Adrenal gland (tissue), 5 donors: ENCODE data around the gene CRYBA1.

Experiments
- CTCF ChIP-seq, 6 experiments: fragments of 450-650 bp in 4 of 6; fragments of 200-600 bp in 2 of 6; sonication (generic) in 1 of 6; IDR thresholded peaks; 1 replicate in 5 of 6; 2 replicates in 1 of 6; pipeline versions ENCODE4 v1.5.1 to v1.8.0; 2016 to 2021; ENCODE audit warnings: antibody characterized with exemption in 6 of 6, mild to moderate bottlenecking in 2 of 6, moderate library complexity in 1 of 6
- POLR2A ChIP-seq, 2 donors: fragments of 450-650 bp; IDR thresholded peaks; one replicate each; pipeline ENCODE4 v1.6.1; 2017; ENCODE audit warnings: antibody characterized with exemption in 2 of 2, mild to moderate bottlenecking in 2 of 2, moderate library complexity in 1 of 2
- donor health status: DM: no; HTN: no; CAD: no.

- TF ChIP-seq CTCF (IDR thresholded peaks at IDR 0.05) (no peak), POLR2A (IDR thresholded peaks at IDR 0.05) (no peak)
Observed at GRCh38 chr17:29279397-29280070, 32.9 kb downstream of the CRYBA1 start.
